ENCODE data around the gene CST7.
A peak's percentile ranks its signal among the peaks of the same experiment; 100 is the strongest.

The CST7 gene, protein sequence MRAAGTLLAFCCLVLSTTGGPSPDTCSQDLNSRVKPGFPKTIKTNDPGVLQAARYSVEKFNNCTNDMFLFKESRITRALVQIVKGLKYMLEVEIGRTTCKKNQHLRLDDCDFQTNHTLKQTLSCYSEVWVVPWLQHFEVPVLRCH

DNA sequence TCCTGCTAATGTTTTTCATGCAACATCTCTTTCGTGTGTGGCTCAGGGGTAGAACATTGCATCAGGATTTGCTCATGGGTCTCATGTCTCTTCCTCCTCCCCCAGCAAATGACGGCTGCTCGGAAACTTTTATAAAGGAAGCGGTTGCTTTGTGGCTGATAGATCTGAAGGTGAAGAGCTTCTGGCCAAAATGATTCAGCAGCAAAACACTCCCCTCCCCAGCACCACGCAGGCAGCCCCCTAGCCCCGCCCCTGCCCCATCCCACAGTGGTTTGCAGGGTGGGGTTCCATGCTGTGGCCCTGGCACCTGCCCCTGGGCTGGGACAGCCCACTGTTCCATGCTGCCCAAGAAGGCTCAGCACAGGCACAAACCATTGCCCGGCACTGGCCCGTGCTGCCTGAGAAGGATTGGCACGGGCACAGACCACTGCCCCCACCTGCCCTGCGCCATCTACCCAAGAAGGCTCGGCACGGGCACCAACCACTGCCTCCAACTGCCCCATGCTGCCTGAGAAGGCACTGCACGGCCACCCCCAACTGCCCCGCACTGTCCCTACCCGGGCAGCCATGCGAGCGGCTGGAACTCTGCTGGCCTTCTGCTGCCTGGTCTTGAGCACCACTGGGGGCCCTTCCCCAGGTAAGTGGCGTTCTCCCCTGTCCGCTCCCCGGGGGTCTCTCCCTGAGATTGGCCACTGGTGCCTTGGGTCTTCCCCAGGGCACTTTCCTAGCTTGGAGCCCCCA is at the start of gene CST7:
TSS of gene CST7 (plus strand) at position 331 of the 741 bp plus-strand sequence. CDS start at position 568, 237 bp downstream.
- intact Hi-C loops (cut with micrococcal nuclease): loop anchor here (2.0 kb wide), 1 partner anchor 16 kb away; no protein-coding TSS in a partner anchor
- Mint-ChIP-seq H3K9me3 (peaks cover 42% of the 10 kb centered on the region), H3K27ac (peak within 1 kb of the TSS; percentile 92), H3K4me3 (peak within 1 kb of the TSS; percentile 63), H3K4me1 (ENCODE audit: low read depth) (peaks cover 65% of the 10 kb centered on the region), H3K36me3 (ENCODE audit: low read depth) (peaks cover 26% of the 10 kb centered on the region), H3K27me3 (peaks cover 5% of the 10 kb centered on the region)

DNA sequence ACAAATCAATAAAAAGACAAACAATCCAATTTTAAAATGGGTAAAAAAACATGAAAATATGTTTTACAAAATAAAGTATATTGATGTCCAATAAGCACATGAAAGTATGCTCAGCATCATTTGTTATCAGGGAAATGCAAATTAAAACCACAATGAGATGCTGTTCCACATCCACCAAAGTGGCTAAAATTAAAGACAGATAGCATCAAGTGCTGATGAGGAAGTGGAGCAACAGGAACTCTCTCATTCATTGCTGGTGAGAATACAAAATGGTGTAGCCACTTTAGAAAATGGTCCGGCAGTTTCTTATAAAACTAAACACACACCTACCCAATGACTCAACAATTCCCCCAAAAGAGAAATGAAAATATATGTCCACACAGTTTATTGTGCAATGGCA is 42.3 kb upstream of the CST7 start:
- no peak overlapping the region for H3K4me3 Mint-ChIP-seq
- H3K27me3 Mint-ChIP-seq: no peaks in the 10 kb centered on the region
- H3K4me1 Mint-ChIP-seq (ENCODE audit: low read depth): no peaks in the 10 kb centered on the region
- H3K9me3 Mint-ChIP-seq: peaks cover 20% of the 10 kb centered on the region
- H3K36me3 Mint-ChIP-seq (ENCODE audit: low read depth): no peaks in the 10 kb centered on the region
- H3K27ac Mint-ChIP-seq: no peak overlapping the region
- intact Hi-C loops (cut with micrococcal nuclease): no loop called here

DNA sequence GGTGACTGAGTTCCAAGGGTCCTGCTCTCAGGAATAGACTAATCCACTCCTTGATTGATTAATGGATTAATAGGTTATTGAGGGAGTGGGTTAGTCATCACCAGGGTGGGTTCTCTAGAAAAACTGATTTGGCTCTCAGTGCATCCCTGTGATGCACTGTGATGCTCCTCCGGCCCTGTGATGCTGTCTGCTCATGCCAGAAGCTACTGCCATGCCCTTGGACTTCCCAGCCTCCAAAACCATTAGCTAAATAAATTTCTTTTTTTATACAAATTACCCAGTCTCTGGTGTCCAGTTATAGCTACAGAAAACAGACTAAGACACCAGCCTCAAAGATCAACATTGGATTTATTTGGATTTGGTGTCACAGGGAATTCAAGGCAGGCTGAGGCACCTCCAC is 40.4 kb upstream of the CST7 start:
- peaks cover 20% of the 10 kb centered on the region for H3K9me3 Mint-ChIP-seq
- H3K36me3 Mint-ChIP-seq (ENCODE audit: low read depth): no peaks in the 10 kb centered on the region
- no peaks in the 10 kb centered on the region for H3K4me1 Mint-ChIP-seq (ENCODE audit: low read depth)
- no peak overlapping the region for H3K27ac Mint-ChIP-seq
- no peaks in the 10 kb centered on the region for H3K27me3 Mint-ChIP-seq
- intact Hi-C loops (cut with micrococcal nuclease): no loop called here
- no peak overlapping the region for H3K4me3 Mint-ChIP-seq

DNA sequence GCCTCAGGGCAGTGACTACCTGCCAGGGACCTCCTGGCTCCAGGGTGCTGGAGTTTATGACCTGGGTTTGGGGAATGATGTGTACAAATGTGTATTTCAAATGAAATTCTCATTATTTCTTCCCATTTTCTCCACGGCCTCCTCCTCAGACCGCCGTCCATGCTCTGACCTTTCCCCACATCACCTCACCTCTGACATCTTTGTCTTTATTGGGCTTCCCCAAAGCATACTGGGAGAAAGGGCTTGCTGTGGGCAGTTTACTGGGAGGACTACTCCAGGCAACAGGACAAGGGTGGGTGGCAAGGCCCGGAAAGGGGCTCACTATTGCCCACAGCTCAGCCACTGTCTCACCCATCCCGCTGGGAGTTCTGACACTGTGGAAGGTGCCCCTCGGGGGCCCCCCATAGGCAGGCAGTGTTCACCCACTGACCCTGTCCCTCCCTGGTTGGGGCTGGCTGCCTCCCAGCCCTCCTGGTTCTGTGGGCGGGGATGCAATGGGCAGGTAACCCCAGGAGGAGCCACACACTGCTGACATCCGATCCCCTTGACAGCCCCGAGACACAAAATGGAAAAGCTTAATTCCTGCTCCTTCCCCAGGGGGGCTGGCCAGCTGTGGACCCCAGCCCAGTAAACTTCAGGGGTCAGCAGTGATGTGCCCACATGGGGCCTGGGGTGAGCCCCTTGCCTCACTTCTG is 39.8 kb upstream of the CST7 start:
- intact Hi-C loops (cut with micrococcal nuclease): no loop called here
- no peak overlapping the region for H3K27ac Mint-ChIP-seq
- H3K4me1 Mint-ChIP-seq (ENCODE audit: low read depth): no peaks in the 10 kb centered on the region
- H3K36me3 Mint-ChIP-seq (ENCODE audit: low read depth): no peaks in the 10 kb centered on the region
- no peak overlapping the region for H3K4me3 Mint-ChIP-seq
- peaks cover 20% of the 10 kb centered on the region for H3K9me3 Mint-ChIP-seq
- no peaks in the 10 kb centered on the region for H3K27me3 Mint-ChIP-seq

DNA sequence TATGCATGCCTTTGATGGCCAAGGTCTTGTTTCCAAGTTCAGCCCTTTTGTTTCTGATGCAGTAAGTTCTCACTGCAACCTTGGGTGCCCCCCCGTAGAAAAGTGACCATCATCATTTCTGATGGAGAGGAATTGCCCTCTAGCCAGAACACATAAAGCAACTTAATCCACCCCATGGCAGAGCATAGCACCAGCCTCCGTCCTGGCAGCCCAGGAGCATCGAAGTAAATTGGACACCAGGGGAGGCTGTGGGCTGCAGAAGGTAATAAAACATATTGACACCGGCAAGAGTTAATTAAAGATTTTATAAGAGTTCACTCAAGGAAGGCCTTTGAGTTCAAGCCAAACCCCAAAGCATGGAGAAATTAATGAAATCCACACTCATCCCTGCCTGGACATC is 39.2 kb upstream of the CST7 start:
- H3K9me3 Mint-ChIP-seq: peaks cover 20% of the 10 kb centered on the region
- no peak overlapping the region for H3K4me3 Mint-ChIP-seq
- H3K27ac Mint-ChIP-seq: no peak overlapping the region
- no peaks in the 10 kb centered on the region for H3K27me3 Mint-ChIP-seq
- no peaks in the 10 kb centered on the region for H3K36me3 Mint-ChIP-seq (ENCODE audit: low read depth)
- H3K4me1 Mint-ChIP-seq (ENCODE audit: low read depth): no peaks in the 10 kb centered on the region
- intact Hi-C loops (cut with micrococcal nuclease): no loop called here

DNA sequence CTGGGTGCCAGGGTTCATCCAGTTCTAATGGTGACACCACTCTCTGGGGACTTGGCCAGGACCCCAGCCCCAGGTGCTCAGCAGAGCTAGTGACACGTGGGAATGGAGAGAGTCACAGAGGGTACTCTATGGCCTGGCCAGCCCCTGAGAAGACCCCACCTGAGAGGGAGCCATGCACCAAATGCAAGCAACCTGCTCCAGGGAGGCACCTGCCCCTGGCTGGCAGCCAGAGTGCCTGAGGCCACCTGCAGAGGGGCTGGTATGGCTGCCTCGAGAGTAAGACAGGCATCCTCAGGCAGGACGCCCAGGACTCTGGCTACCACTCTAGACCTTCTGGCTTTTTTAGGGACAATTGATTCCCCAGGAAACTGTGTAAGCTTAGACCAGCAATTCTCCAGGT is 38.6 kb upstream of the CST7 start:
- H3K9me3 Mint-ChIP-seq: peaks cover 20% of the 10 kb centered on the region
- H3K27ac Mint-ChIP-seq: no peak overlapping the region
- no peaks in the 10 kb centered on the region for H3K36me3 Mint-ChIP-seq (ENCODE audit: low read depth)
- intact Hi-C loops (cut with micrococcal nuclease): no loop called here
- no peaks in the 10 kb centered on the region for H3K27me3 Mint-ChIP-seq
- no peaks in the 10 kb centered on the region for H3K4me1 Mint-ChIP-seq (ENCODE audit: low read depth)
- no peak overlapping the region for H3K4me3 Mint-ChIP-seq

DNA sequence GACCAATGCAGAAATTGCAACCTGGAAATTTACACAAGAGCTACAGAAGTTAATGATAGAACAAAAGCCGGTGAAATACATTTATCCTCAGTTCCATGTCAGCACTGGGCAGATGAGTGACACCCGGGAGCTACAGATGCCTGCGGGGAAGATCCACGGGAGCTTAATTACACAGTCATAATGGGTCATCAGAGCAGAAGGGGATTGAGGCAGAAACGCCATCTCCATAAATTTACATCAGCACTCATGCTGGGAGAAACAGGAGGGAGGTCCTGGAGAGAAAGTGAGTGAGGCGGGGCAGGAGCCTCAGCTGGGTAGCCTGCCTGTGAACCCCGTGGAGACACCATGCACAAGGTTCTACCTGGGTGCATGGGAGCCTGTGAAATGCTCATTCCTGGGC is 37.6 kb upstream of the CST7 start:
- Mint-ChIP-seq H3K4me3 (no peak overlapping the region), H3K36me3 (ENCODE audit: low read depth) (no peaks in the 10 kb centered on the region), H3K4me1 (ENCODE audit: low read depth) (no peaks in the 10 kb centered on the region), H3K27me3 (no peaks in the 10 kb centered on the region), H3K27ac (no peak overlapping the region), H3K9me3 (peaks cover 20% of the 10 kb centered on the region)
- intact Hi-C loops (cut with micrococcal nuclease): no loop called here

DNA sequence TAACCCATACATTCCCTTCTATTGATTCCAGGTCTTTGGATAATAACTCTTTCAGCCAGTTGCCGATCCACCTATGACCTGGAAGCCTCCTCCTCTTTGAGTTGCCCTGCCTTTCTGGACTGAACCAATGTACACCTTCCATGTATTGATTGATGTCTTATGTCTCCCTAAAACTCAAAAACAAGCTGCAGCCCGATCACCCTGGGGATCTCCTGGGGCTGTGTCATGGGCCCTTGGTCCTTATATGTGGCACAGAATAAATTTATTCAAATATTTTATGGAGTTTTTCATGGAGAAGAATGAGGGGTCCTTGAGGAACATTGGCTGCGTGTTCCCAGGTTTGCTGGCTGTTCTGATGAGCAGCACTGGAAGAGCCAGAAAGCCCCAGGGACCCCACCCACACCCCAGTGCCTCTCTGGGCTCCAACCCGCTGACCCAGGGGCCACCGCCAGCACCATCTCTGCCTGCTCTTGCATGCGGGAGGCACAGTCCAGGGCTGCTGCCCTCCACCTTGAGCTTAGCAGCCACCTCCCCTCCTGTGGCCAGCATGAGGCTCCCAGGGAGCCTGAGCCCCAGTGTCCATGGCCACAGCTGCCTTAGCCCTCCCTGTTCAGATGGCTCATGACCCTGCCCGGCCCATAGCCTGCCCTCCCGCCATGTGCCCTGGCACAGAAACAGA is 36.5 kb upstream of the CST7 start:
- H3K36me3 Mint-ChIP-seq (ENCODE audit: low read depth): no peaks in the 10 kb centered on the region
- H3K9me3 Mint-ChIP-seq: peaks cover 9% of the 10 kb centered on the region
- H3K27me3 Mint-ChIP-seq: no peaks in the 10 kb centered on the region
- intact Hi-C loops (cut with micrococcal nuclease): no loop called here
- no peaks in the 10 kb centered on the region for H3K4me1 Mint-ChIP-seq (ENCODE audit: low read depth)
- H3K4me3 Mint-ChIP-seq: no peak overlapping the region
- H3K27ac Mint-ChIP-seq: no peak overlapping the region

DNA sequence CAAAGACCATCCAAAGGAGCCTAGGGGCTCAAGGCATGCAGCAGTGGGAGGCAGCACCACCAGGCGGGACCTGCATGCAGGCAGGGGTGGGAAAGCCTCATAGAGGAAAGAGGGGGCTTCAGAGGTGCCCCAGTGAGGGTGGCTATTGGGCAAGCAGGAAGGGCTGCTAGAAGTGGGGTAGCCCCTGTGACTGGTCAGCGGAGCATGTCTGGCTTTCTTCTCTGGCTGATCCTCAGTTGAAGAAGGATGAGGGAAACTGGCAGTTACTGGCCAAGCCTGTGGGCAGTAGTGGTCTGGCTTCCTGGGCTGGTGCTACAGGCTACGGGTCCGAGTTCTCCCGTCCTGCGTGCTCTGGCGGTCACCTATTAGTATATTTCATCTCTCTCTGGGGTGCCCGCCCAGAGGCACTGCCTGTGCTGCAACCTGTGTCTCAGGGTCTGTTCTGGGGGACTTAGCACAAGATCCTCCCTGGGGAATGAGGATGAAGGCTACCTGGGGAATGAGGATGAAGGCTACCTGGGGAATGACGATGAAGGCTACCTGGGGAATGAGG is 35.9 kb upstream of the CST7 start:
- Mint-ChIP-seq H3K9me3 (peaks cover 3% of the 10 kb centered on the region), H3K27ac (no peak overlapping the region), H3K27me3 (peaks cover 5% of the 10 kb centered on the region), H3K36me3 (ENCODE audit: low read depth) (no peaks in the 10 kb centered on the region), H3K4me1 (ENCODE audit: low read depth) (no peaks in the 10 kb centered on the region), H3K4me3 (no peak overlapping the region)
- intact Hi-C loops (cut with micrococcal nuclease): no loop called here

DNA sequence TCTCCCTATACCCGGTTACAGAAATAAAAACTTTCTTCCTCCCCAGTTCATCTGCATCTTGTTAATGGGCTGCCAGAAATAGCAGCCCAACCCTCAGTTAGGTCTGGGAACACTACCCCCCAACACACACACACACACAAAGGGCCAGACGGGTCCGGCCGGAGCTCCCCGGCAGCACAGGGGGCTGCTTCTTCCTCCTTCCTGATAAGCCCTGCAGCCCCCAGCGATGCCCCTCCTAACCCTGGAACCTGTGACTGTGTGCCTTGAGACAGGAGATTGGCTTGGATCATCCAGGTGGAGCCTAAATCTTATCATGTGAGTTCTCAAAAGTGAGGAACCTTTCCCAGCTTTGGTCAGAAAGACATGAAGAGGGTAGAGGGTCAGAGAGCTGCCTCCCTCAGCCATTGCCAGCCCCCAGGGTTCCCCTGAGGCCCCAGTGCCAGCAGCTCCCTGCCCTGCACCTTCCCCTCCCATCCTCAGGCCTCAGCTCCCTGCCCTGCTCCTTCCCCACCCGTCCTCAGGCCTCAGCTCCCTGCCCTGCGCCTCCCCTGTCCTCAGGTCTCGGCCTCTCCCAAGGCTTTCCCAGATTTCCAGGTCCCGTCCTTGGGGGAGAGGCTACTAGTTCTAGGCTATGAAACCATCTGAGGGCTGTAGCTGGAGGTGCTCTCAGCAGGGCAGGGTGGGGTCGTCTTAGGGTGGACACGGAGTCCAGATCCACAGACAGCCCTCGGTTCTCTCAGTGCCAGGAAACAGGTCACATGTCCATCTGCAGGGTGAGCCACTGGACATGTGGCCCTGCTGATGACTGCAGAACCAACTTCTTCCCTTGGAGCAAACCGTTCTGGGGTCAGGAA is 34.5 kb upstream of the CST7 start:
- H3K27ac Mint-ChIP-seq: no peak overlapping the region
- no peaks in the 10 kb centered on the region for H3K4me1 Mint-ChIP-seq (ENCODE audit: low read depth)
- no peaks in the 10 kb centered on the region for H3K36me3 Mint-ChIP-seq (ENCODE audit: low read depth)
- H3K27me3 Mint-ChIP-seq: peaks cover 6% of the 10 kb centered on the region
- H3K9me3 Mint-ChIP-seq: no peaks in the 10 kb centered on the region
- intact Hi-C loops (cut with micrococcal nuclease): loop anchor here (5.0 kb wide), 2 partner anchors 977 to 1027 kb away; no protein-coding TSS in a partner anchor
- H3K4me3 Mint-ChIP-seq: no peak overlapping the region

DNA sequence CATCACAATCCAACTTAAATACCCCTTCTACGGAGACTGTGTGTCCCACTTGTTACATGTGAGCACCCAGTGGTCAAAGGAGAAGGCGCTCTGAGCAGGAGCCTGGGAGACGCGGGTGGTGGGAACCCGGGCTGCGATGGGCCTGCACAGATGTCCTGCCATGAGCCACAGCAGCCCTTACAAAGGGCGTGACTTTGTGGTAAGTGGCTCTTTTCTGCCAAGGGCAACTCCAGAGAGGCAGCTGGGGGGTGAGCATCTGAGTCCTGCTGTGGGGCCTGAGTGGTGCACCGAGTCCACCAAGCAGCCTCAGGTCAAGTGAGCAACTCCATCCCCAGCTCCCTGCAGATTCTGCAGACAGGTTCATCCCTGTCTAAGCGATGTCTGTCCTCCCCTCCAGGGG is 33.6 kb upstream of the CST7 start:
- Mint-ChIP-seq H3K27ac (no peak overlapping the region), H3K4me1 (ENCODE audit: low read depth) (no peaks in the 10 kb centered on the region), H3K9me3 (no peaks in the 10 kb centered on the region), H3K36me3 (ENCODE audit: low read depth) (no peaks in the 10 kb centered on the region), H3K4me3 (no peak overlapping the region), H3K27me3 (peaks cover 7% of the 10 kb centered on the region)
- intact Hi-C loops (cut with micrococcal nuclease): loop anchor here (5.0 kb wide), 2 partner anchors 978 to 1028 kb away; no protein-coding TSS in a partner anchor

DNA sequence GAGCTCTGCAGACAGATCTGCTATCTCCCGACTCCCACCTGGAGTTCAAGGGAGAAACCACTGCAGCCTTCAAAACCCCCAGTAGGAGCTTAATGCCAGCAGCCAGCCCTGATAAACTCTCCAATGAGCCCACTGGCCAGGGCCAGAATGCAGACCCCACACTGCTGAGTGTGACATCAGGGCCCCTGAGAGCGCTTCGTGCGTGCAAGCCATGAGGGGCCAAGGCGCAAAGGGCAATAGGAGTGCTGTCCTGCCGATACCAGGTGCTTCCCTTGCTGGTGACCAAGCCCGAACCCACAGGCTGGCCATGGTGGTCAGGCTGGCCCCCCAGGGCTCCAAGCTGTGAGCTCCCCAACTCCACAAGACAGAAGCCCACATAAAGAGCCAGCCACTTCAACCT is 33.2 kb upstream of the CST7 start:
- peaks cover 7% of the 10 kb centered on the region for H3K27me3 Mint-ChIP-seq
- no peaks in the 10 kb centered on the region for H3K36me3 Mint-ChIP-seq (ENCODE audit: low read depth)
- intact Hi-C loops (cut with micrococcal nuclease): loop anchor here (5.0 kb wide), 2 partner anchors 979 to 1029 kb away; no protein-coding TSS in a partner anchor
- no peaks in the 10 kb centered on the region for H3K4me1 Mint-ChIP-seq (ENCODE audit: low read depth)
- no peak overlapping the region for H3K4me3 Mint-ChIP-seq
- H3K27ac Mint-ChIP-seq: no peak overlapping the region
- no peaks in the 10 kb centered on the region for H3K9me3 Mint-ChIP-seq

DNA sequence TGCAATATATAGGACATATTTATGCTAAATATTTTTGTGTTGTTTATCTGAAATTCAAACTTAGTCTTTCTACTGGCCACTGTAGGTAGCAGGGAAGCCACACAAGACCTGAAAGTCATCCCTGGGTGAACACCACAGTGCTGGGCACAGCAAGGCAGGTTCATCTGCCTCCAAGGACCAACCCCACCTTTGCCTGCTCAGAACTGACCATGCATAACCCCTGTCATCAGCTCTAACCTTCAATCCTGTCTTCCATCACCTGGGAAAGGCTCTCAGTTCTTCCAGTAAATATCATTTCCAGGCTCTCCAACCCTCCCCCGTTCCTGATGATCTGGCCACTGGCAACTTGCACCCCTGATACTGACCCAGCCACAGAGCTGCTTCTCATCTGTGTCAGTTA is 32.7 kb upstream of the CST7 start:
- H3K9me3 Mint-ChIP-seq: no peaks in the 10 kb centered on the region
- intact Hi-C loops (cut with micrococcal nuclease): loop anchor here (5.0 kb wide), 2 partner anchors 979 to 1029 kb away; no protein-coding TSS in a partner anchor
- no peaks in the 10 kb centered on the region for H3K36me3 Mint-ChIP-seq (ENCODE audit: low read depth)
- no peak overlapping the region for H3K4me3 Mint-ChIP-seq
- H3K27ac Mint-ChIP-seq: no peak overlapping the region
- peaks cover 7% of the 10 kb centered on the region for H3K27me3 Mint-ChIP-seq
- H3K4me1 Mint-ChIP-seq (ENCODE audit: low read depth): no peaks in the 10 kb centered on the region
